ENCODE results near the gene S100A1.
"Not testable (repeated sequence)": the region's sequence is repeated elsewhere in the genome, so short reads cannot be mapped to it uniquely, and the experiment has no call there.

S100A1 gene

GRCh38 chr1:153627715-153628626, at the start of gene S100A1:
Gene S100A1 (plus strand): TSS chr1:153628434. CDS start chr1:153630522, 2,088 bp downstream.
- DNase-seq (ENCODE audit: low read depth) = no peak

- DNase-seq (ENCODE audit: low read depth) = no peak
These were observed 49.7 kb upstream of the S100A1 start for GRCh38 chr1:153578490-153578889.

- no peak for DNase-seq (ENCODE audit: low read depth)
These were observed 49.3 kb upstream of the S100A1 start for GRCh38 chr1:153578936-153579335.

- DNase-seq (ENCODE audit: low read depth) = not testable (repeated sequence)
These were observed 45.4 kb upstream of the S100A1 start for GRCh38 chr1:153582836-153583235.

GRCh38 chr1:153583514-153583913, 44.7 kb upstream of the S100A1 start:
- DNase-seq (ENCODE audit: low read depth) = not testable (repeated sequence)

- no peak for DNase-seq (ENCODE audit: low read depth)
These were observed 44.3 kb upstream of the S100A1 start for GRCh38 chr1:153583976-153584375.

GRCh38 chr1:153585006-153585405, 43.2 kb upstream of the S100A1 start:
- DNase-seq (ENCODE audit: low read depth) = no peak

- DNase-seq (ENCODE audit: low read depth) = no peak
These were observed 41.9 kb upstream of the S100A1 start for GRCh38 chr1:153586347-153586746.

- DNase-seq (ENCODE audit: low read depth) = no peak
These were observed 40.9 kb upstream of the S100A1 start for GRCh38 chr1:153587314-153587713.

GRCh38 chr1:153588033-153588432, 40.2 kb upstream of the S100A1 start:
- DNase-seq (ENCODE audit: low read depth) = not testable (repeated sequence)

GRCh38 chr1:153588482-153588881, 39.8 kb upstream of the S100A1 start:
- DNase-seq (ENCODE audit: low read depth) = no peak

- DNase-seq (ENCODE audit: low read depth) = no peak
These were observed 35.5 kb upstream of the S100A1 start for GRCh38 chr1:153592748-153593147.

GRCh38 chr1:153597206-153597605, 31.0 kb upstream of the S100A1 start:
- DNase-seq (ENCODE audit: low read depth) = no peak

- no peak for DNase-seq (ENCODE audit: low read depth)
These were observed 29.7 kb upstream of the S100A1 start for GRCh38 chr1:153598309-153599172.

GRCh38 chr1:153599847-153600246, 28.4 kb upstream of the S100A1 start:
- no peak for DNase-seq (ENCODE audit: low read depth)

- DNase-seq (ENCODE audit: low read depth) = no peak
These were observed 25.5 kb upstream of the S100A1 start for GRCh38 chr1:153602749-153603148.

- no peak for DNase-seq (ENCODE audit: low read depth)
These were observed 22.0 kb upstream of the S100A1 start for GRCh38 chr1:153606194-153606593.

- DNase-seq (ENCODE audit: low read depth) = no peak
These were observed 20.9 kb upstream of the S100A1 start for GRCh38 chr1:153607381-153607780.

- DNase-seq (ENCODE audit: low read depth) = no peak
These were observed 20.0 kb upstream of the S100A1 start for GRCh38 chr1:153608089-153608682.

- no peak for DNase-seq (ENCODE audit: low read depth)
These were observed 19.3 kb upstream of the S100A1 start for GRCh38 chr1:153608742-153609584.

- no peak for DNase-seq (ENCODE audit: low read depth)
These were observed 18.7 kb upstream of the S100A1 start for GRCh38 chr1:153609585-153609907.

GRCh38 chr1:153610334-153610733, 17.9 kb upstream of the S100A1 start:
- no peak for DNase-seq (ENCODE audit: low read depth)
